Measurements from ENCODE around the gene TTC23.

The TTC23 gene

GRCh38 chr15:99282121-99282520 lies 32.7 kb upstream of the TTC23 start:
- no peak for TF ChIP-seq CTCF (IDR thresholded peaks at IDR 0.05; ENCODE audit: insufficient read depth, low read depth, low read length, missing control alignments)
- H3K4me3 ChIP-seq (ENCODE audit: low read length), result no peak overlapping the region
- DNase-seq (ENCODE audit: low read depth), result peak; percentile 50

- no peak for DNase-seq (ENCODE audit: low read depth)
- TF ChIP-seq CTCF (IDR thresholded peaks at IDR 0.05; ENCODE audit: insufficient read depth, low read depth, low read length, missing control alignments), result no peak
- H3K4me3 ChIP-seq (ENCODE audit: low read length), result no peak overlapping the region
These were observed 30.4 kb upstream of the TTC23 start for GRCh38 chr15:99279827-99280226.

GRCh38 chr15:99279290-99279689 lies 29.9 kb upstream of the TTC23 start:
- H3K4me3 ChIP-seq (ENCODE audit: low read length), result no peak overlapping the region
- no peak for TF ChIP-seq CTCF (IDR thresholded peaks at IDR 0.05; ENCODE audit: insufficient read depth, low read depth, low read length, missing control alignments)
- DNase-seq (ENCODE audit: low read depth), result no peak

GRCh38 chr15:99275525-99276128 lies 26.2 kb upstream of the TTC23 start:
- no peak for TF ChIP-seq CTCF (IDR thresholded peaks at IDR 0.05; ENCODE audit: insufficient read depth, low read depth, low read length, missing control alignments)
- H3K4me3 ChIP-seq (ENCODE audit: low read length), result no peak overlapping the region
- DNase-seq (ENCODE audit: low read depth), result no peak

GRCh38 chr15:99275061-99275460 lies 25.7 kb upstream of the TTC23 start:
- H3K4me3 ChIP-seq (ENCODE audit: low read length), result no peak overlapping the region
- DNase-seq (ENCODE audit: low read depth), result no peak
- no peak for TF ChIP-seq CTCF (IDR thresholded peaks at IDR 0.05; ENCODE audit: insufficient read depth, low read depth, low read length, missing control alignments)

- no peak for TF ChIP-seq CTCF (IDR thresholded peaks at IDR 0.05; ENCODE audit: insufficient read depth, low read depth, low read length, missing control alignments)
- H3K4me3 ChIP-seq (ENCODE audit: low read length), result no peak overlapping the region
- DNase-seq (ENCODE audit: low read depth), result no peak
These were observed 24.4 kb upstream of the TTC23 start for GRCh38 chr15:99273801-99274200.

- DNase-seq (ENCODE audit: low read depth), result no peak
- no peak for TF ChIP-seq CTCF (IDR thresholded peaks at IDR 0.05; ENCODE audit: insufficient read depth, low read depth, low read length, missing control alignments)
- H3K4me3 ChIP-seq (ENCODE audit: low read length), result no peak overlapping the region
These were observed 19.1 kb upstream of the TTC23 start for GRCh38 chr15:99268431-99268830.
